HG03095 (cell line): ENCODE measurements around the gene DNAAF5.
"Not testable (repeated sequence)": the region's sequence is repeated elsewhere in the genome, so short reads cannot be mapped to it uniquely, and the experiment has no call there.

Source experiments
- ATAC-seq: cut with Tn5 transposase; IDR thresholded peaks from one replicate; pipeline ENCODE4 v1.9.1; 2021; ENCODE audit warnings: moderate library complexity; ENCODE audit not compliant: unreplicated experiment

The DNAAF5 gene

DNA sequence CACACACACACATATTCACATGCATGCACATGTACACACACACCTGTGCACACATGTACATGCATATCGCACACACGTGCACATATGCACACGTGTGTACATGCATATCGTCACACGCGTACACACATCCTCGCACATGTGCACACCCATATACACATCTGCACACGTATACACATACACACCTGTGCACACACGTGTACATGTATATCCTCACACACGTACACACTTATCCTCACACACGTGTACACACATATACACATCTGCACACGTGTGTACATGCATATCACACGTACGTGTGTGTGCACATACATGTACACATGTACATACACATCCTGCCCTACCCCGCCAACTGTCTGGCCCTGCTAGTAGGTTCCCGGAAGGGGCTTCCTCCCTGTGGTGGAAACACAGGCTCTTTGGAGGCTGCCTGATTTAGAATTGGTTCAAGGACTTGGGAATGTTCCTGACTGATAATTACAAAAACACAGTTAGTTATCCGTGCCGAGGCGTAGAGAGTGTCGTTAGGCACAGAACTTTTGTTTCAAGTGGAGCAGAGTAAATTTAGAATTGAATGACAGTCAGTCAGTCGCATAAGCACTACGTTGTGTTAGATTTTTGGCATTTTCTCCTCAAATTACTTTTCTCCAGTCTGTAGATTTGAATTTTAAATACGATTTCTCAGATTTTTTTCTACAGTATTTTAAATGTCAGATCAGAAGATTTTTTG lies 19.1 kb downstream of the DNAAF5 start:
- no peak for ATAC-seq

- ATAC-seq, result no peak
These were observed 19.9 kb downstream of the DNAAF5 start for GRCh38 chr7:746155-747061.

DNA sequence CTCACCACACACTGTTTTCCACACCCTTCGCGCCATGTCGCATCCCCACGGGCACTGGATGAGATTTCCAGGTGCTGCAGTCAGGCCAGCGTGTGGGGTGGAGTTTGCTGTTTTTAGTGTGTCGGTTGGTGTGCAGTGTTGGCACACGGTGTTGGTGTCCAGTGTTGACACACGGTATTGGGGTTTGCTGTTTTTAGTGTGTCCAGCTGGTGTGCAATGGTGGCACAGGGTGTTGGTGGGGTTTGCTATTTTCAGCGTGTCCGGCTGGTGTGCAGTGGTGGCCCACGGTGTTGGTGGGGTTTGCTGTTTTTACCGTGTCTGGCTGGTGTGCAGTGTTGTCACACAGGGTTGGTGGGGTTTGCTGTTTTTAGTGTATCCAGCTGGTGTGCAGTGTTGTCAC lies 20.7 kb downstream of the DNAAF5 start:
- ATAC-seq, result no peak

GRCh38 chr7:748446-748845 lies 21.9 kb downstream of the DNAAF5 start:
- no peak for ATAC-seq

GRCh38 chr7:749140-749551 lies 22.6 kb downstream of the DNAAF5 start:
- no peak for ATAC-seq

DNA sequence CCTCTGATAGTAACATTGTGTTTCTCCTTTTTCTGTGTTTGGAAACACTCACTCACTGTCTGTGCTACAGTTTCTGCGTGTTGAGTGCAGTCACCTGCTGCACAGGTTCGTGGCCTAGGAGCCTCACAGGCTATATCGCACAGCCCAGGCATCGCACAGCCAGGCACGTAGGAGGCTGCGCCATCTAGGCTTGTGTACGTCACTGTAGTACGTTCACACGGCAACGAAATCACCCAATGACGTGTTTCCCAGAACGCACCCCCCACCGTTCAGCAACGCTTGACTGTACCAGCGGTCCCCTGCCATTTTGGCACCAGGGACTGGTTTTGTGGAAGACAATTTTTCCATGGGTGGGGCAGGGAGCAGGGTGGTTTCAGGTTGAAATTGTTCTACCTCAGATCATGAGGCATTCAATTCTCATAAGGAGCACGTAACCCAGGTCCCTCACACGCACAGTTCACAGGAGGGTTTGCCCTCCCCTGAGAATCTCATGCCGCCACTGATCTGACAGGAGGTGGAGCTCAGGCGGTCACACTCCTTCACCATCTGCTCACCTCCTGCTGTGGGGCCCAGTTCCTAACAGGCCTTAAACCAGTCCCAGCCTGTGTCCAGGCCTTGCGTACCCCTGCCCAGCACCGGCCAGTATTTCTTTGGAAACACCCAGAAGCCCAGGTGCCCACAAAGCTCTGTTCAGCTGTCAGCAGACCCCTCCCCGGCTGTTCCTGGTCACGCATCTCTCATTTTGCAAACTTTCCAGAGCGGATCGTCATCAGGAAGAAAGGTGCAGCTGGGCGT lies 23.8 kb downstream of the DNAAF5 start:
- ATAC-seq, result no peak

DNA sequence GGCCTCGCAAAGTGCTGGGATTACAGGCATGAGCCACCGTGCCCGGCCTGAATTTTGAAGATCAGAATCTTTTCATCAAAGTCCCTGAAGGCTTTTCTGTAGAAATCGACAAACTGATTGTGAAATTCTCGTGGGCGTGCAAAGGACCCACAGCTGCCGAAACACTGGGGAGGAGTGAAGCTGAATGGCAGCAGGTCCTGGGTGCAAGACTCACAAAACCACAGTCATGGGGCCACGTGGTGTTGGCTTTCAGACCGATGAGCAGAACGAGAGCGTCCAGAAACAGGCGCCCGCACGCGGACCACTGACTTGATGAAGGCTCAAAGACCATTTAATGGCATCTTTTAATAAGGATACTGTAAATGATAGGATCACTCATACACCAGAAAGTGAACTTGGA lies 25.3 kb downstream of the DNAAF5 start:
- no peak for ATAC-seq

GRCh38 chr7:752256-752655 lies 25.8 kb downstream of the DNAAF5 start:
- not testable (repeated sequence) for ATAC-seq

DNA sequence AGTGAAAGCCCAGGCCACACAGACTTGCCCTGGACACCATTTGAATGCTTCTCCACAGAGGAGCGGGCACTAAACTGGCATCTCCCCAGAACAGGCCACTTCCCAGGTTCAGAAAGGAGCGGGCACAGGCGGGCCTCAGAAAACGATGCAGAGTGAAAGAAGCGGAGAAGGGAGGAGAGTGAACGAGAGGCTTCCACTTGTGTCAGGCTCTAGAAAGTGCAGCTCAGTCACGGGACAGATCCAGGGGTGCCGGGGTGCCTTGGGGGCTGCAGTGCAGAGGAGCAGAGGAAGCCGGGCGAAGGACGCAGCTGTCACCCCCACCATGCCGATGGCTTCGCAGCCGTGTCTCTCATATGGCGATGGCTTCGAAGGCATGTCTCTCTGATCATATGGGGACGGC lies 26.7 kb downstream of the DNAAF5 start:
- ATAC-seq, result no peak

DNA sequence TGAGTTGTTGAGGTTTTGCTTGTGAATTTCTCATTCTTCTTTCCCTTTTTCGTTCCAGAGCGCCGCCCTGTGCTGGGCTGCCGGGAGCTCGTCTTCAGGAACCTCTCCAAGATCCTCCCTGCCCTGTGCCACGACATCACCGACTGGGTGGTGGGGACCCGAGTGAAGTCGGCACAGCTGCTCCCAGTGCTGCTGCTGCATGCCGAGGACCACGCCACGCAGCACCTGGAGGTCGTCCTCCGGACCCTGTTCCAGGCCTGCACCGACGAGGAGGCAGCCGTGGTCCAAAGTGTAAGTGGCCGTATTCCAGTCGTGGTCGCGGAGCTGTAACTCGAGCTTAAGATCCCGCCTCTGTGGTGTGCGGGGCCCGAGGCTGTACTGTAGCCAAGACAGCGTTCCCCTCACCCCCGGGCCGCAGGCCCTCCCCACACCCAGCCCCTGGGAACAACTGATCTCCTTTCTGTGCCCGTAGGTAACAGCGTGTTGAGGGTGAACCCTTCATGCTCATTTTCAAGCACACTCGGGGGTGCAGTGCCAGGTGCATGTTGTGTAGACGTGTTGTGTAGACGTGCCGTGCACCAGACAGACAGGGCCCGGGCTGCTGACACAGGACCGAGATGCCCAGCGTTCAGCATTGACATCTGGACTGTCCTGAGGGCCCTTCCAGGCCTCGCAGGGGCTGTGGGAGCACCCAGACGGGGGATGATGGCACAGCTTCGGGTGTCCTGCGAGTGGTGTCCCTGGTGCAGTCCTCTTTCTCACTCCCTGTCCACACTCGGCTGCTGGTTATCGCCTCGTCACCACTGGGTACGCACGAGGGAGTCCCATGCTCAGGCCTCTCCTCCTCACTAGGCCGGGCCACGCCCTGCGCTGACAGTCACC lies 28.3 kb downstream of the DNAAF5 start:
- no peak for ATAC-seq

DNA sequence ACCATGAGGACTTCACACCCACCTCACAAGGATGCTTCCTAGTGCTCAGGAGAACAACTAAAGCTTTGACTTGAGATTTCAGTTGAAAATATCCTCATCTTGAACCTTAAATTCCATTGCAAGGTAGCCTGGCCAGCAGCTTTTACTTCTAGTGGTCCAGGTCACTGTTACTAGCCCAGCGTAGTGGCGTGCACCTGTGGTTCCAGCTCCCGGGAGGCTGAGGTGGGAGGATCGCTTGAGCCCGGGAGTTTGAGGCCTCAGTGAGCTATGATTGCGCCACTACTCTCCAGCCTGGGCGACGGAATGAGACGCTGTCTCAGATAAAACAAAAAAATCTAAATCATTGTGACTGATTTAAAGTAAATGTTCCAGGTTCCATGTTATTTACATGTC lies 28.9 kb downstream of the DNAAF5 start:
- no peak for ATAC-seq

DNA sequence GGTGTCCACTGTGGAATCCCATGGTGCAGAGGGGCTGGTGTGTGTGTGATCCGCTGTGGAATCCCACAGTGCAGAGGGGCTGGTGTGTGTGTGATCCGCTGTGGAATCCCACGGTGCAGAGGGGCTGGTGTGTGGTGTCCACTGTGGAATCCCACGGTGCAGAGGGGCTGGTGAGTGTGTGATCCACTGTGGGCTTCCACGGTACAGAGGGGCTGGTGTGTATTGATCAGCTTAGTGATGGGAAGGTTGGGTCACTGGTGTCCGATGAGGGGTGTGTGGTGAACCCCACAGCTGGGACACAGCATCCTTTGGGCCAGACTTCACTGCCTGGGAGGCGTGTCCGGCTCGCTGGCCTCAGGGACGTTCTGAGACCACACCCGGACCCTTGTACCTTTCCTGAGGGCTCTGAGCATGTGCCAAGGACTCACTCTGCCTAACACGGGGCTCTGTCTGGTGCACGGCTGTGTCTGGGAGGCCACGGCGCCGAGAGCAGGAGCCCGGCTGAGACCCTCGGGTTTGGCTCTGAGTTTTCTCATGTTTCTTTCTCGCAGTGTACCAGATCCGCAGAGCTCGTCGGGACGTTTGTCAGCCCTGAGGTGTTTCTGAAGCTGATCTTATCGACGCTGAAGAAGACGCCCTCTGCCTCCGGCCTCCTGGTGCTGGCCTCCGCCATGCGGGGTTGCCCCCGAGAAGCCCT lies 29.9 kb downstream of the DNAAF5 start:
- ATAC-seq, result no peak

DNA sequence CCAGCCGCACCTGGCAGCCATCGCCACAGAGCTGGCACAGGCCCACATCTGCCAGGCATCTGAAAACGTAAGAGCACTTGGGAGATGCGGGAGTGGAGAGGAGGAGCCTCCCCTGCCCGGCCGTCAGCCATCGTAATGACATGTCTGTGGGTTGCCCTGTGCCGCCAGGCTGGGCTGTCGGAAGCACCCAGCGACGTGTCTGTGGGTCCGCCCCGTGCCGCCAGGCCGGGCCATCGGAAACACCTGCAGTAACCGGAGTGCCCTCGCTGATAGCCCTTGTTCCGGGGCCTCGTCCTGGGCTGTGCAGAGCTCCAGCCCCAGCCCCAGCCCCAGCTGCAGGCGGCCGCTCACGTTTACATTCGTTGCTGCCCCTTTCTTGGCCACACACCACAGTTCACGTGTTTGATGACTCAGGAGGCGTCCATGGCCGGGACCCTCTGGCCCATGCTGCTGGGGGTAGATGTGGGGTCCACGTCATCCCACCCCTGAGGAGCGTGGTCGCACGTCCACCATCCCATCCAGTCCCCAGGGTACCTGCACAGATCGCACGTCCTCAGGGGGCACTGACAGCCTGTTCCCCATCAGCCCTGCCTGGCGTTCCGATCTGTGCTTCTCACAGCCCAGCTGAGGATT lies 30.5 kb downstream of the DNAAF5 start:
- no peak for ATAC-seq

- no peak for ATAC-seq
These were observed 31.3 kb downstream of the DNAAF5 start for GRCh38 chr7:757741-758163.

DNA sequence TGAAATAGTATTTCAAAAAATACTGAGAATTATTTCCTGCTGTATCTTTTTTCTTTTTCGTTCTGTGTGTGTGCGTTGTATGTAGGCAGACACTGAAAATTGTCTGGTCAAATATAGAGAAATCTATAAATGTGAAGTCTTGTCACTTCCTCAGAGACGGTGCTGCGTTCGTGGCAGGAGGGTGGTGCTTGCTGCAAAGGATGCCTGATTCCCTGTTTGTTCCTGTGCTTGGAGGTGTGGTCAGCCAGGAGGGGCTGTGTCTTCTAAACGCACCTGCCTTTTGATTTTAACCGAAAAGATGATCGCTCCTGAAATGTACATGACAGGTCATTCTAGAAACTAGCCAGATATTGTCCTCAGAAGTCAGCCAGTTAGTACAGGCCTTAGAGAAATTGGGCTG lies 33.1 kb downstream of the DNAAF5 start:
- no peak for ATAC-seq

GRCh38 chr7:760006-760405 lies 33.5 kb downstream of the DNAAF5 start:
- no peak for ATAC-seq

GRCh38 chr7:761101-761500 lies 34.6 kb downstream of the DNAAF5 start:
- no peak for ATAC-seq

DNA sequence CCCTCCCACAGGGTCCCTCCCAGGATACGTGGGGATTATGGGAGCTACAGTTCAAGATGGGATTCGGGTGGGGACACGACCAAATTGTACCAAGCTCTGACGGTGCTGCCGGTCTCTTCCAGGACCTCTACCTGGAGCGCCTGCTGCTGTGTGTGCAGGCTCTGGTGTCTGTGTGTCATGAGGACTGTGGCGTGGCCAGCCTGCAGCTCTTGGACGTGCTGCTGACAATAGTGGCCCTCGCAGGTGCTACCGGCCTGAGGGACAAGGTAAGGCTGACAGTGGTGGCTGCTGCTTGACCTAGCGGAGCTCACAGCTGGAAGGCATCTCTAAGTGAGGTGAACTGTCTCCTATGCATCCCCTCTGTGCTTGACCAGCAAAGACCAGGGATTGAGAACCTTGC lies 35.1 kb downstream of the DNAAF5 start:
- no peak for ATAC-seq

GRCh38 chr7:762885-763284 lies 36.4 kb downstream of the DNAAF5 start:
- ATAC-seq, result no peak
